GM10248 (cell line): ENCODE measurements around the gene BYSL.

Experiments used
- CTCF ChIA-PET: fragments of 300-600 bp; sonication (Branson Sonifier 250); formaldehyde crosslinking; extraction: SDS; loops from one replicate; lab custom pipeline; 2021; ENCODE audit warnings: antibody characterized with exemption; lab: Yijun Ruan, JAX
- POLR2A ChIA-PET: fragments of 350-650 bp; sonication (Branson Sonifier 250); formaldehyde crosslinking; extraction: SDS; loops from one replicate; lab custom pipeline; 2020; ENCODE audit warnings: antibody characterized with exemption; lab: Yijun Ruan, JAX
- DNase-seq: peaks from one replicate; pipeline ENCODE4 v3.0.0; 2012; ENCODE audit errors: extremely low spot score
- TF ChIP-seq, protein P1 (sequence below): IDR thresholded peaks from 2 replicates; pipeline ENCODE4 v1.5.1; 2012; ENCODE audit warnings: mild to moderate bottlenecking, low read depth; ENCODE audit errors: extremely low read depth, missing control alignments, control extremely low read depth

BYSL gene

GRCh38 chr6:41935193-41935574, 13.9 kb downstream of the BYSL start:
- ChIA-PET CTCF (interaction anchor here (1.1 to 8.3 kb wide), 17 partner anchors 6 to 148 kb away, joined by 3 to 116 read pairs (median 6); partner anchors contain the start of genes BYSL, MED20, TAF8 and TOMM6), POLR2A (no interaction called here)
- DNase-seq, result no peak
- TF ChIP-seq, protein P1, sequence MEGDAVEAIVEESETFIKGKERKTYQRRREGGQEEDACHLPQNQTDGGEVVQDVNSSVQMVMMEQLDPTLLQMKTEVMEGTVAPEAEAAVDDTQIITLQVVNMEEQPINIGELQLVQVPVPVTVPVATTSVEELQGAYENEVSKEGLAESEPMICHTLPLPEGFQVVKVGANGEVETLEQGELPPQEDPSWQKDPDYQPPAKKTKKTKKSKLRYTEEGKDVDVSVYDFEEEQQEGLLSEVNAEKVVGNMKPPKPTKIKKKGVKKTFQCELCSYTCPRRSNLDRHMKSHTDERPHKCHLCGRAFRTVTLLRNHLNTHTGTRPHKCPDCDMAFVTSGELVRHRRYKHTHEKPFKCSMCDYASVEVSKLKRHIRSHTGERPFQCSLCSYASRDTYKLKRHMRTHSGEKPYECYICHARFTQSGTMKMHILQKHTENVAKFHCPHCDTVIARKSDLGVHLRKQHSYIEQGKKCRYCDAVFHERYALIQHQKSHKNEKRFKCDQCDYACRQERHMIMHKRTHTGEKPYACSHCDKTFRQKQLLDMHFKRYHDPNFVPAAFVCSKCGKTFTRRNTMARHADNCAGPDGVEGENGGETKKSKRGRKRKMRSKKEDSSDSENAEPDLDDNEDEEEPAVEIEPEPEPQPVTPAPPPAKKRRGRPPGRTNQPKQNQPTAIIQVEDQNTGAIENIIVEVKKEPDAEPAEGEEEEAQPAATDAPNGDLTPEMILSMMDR, result no peak

DNA sequence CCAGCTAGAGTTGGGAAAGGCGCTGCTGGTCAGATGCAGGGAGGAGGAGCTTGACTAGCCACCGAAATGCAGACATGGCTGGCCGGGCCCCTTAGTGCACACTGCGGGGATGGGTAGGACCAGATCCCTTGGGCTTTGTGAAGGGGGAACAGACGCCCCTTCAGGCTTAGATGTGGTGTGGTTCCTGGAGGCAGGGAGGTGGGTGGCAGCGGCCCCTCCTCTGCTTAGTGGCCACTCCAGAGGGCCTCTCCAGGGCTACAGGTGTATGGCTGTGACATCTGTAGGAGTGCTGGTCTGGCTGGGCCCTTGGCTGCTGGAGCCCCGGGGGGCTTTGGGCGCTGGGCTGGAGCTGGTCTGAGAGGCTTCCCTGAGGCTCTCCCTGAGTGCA, 14.4 kb downstream of the BYSL start:
- ChIA-PET CTCF (interaction anchor here (0.7 to 8.3 kb wide), 23 partner anchors 6 to 169 kb away, joined by 3 to 116 read pairs (median 6); partner anchors contain the start of genes BYSL, MED20, TAF8 and TOMM6), POLR2A (interaction anchor here (1.2 kb wide), 1 partner anchor 15 kb away, joined by 5 read pairs; the partner anchor contains the start of gene MED20)
- DNase-seq, result no peak
- TF ChIP-seq, protein P1, result no peak

- ChIA-PET POLR2A (interaction anchor here (1.2 kb wide), 1 partner anchor 15 kb away, joined by 5 read pairs; the partner anchor contains the start of gene MED20), CTCF (interaction anchor here (0.7 to 8.3 kb wide), 29 partner anchors 7 to 201 kb away, joined by 3 to 116 read pairs (median 4); partner anchors contain the start of genes BYSL, MED20, TAF8 and TOMM6)
- peak; percentile 78 for DNase-seq
- TF ChIP-seq, protein P1, result peak; percentile 82
Observed at GRCh38 chr6:41936073-41936837, 15.0 kb downstream of the BYSL start.

GRCh38 chr6:41937472-41937860, 16.2 kb downstream of the BYSL start:
- no peak for DNase-seq
- TF ChIP-seq, protein P1, result no peak
- CTCF ChIA-PET, result interaction anchor here (0.7 to 6.8 kb wide), 13 partner anchors 8 to 200 kb away, joined by 3 to 57 read pairs (median 8); partner anchors contain the start of genes BYSL and MED20
- POLR2A ChIA-PET, result no interaction called here

- DNase-seq, result no peak
- TF ChIP-seq, protein P1, result no peak
- CTCF ChIA-PET, result interaction anchor here (0.7 to 6.8 kb wide), 8 partner anchors 9 to 151 kb away, joined by 3 to 57 read pairs (median 14); partner anchors contain the start of genes BYSL, MED20 and TOMM6
- POLR2A ChIA-PET, result interaction anchor here (0.6 kb wide), 1 partner anchor 1062 kb away, joined by 3 read pairs; no protein-coding TSS in a partner anchor
Observed at GRCh38 chr6:41937861-41938574, 16.7 kb downstream of the BYSL start.
